Bronchus fibroblast of lung (primary cell): ENCODE data around the gene PLA2G4C. TPM values are rescaled to one million over a fixed set of nuclear protein-coding genes. Genes with fewer than 3 reads are reported as not detected.

Experiments
- total RNA-seq: library from RNA; depleted of rRNA; stranded (reverse); fragments of >200 nt; gene quantifications from 2 replicates; pipeline ENCODE4 v1.2.3, GENCODE V29; 2015

The PLA2G4C gene
- 2.0 and 2.4 TPM in 2 replicates for total RNA-seq

DNA sequence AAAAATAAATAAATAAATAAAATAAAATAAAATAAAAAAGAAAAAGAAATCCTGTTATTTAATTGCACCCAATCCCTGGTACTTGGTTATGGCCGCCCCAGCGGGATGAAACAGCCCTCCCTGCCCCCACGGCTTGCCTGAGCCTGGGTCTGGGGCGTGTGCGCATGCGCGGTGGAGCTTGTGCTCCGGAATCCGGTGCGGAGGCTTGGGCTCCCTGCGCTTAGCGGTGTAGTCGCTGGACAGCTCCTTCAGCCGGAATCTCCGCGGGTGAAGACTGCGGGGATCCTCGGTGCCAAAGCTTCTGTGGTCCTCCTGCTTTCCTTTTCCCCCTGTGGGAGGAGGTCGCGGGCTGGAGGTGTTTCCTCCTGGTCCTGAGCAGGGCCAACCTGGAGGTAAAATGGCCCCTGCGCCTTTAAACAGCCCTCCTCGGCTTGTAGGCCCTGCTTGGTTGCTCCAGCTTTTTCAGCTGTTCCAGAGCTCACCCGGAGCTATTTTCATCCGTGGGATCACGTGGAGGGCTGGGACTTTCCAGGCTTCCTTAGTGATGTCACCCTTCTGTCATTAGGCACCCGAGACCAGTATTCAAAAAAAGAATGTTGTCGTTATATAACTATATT, at the start of gene PLA2G4C:
Gene PLA2G4C, minus strand, starts transcription at position 468 of the 617 bp plus-strand sequence. CDS start 4,288 bp downstream, outside the sequence.

DNA sequence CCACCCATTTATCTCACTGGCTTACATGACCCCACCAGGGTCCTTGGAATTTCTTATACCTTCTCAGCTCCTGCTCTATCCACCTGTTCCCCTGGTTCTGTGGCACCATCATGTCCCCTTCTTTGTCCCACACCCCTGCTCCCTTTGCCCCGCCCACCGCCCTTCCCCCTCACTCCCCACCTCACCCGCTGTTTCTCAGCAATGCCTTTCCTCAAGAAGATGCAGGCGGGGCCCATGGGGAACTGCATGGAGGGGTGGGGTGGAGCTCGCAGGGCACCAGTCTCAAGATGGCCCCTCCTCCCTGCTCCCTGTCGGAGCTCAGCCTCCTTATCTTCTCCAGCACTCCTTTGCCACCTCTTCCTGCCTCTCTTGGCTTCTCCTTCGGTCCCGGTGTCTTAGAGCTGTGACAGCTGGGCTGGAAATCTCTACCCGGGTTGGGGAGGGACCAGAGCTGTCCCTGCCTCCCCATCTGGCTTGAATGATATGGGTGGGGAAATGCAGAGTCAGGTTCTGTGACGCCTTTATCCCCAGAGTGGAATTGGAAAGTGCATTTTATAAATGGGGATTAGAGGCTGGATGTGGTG, 66.8 kb downstream of the PLA2G4C start, which contains the start of gene CABP5:
Gene CABP5, minus strand, starts transcription at position 405 of the 584 bp plus-strand sequence. Its CDS starts 157 bp downstream, at position 248.

Other genes with a start within 250 kb of the PLA2G4C start
- not detected in 2 replicates for gene SULT2A1, start 224.5 kb downstream of the PLA2G4C start, total RNA-seq
- gene BSPH1, start 118.6 kb downstream of the PLA2G4C start, total RNA-seq: not detected in 2 replicates
- gene ELSPBP1, start 116.2 kb downstream of the PLA2G4C start, total RNA-seq: not detected in 2 replicates
- gene CABP5, start 66.7 kb downstream of the PLA2G4C start, total RNA-seq: not detected in 2 replicates
- 59.3 and 67.8 TPM in 2 replicates for gene LIG1, start 59.5 kb upstream of the PLA2G4C start, total RNA-seq
- gene ZSWIM9, start 59.9 kb upstream of the PLA2G4C start, total RNA-seq: 0.59 and 1.2 TPM in 2 replicates
- 15.1 and 16.2 TPM in 2 replicates for gene CARD8, start 145.1 kb upstream of the PLA2G4C start, total RNA-seq
- gene ZNF114, start 159.3 kb upstream of the PLA2G4C start, total RNA-seq: 0.89 and 1.0 TPM in 2 replicates
- gene EMP3, start 214.7 kb upstream of the PLA2G4C start, total RNA-seq: 223 and 252 TPM in 2 replicates